IMR-90 (cell line): Measurements from ENCODE around the gene SPTY2D1. TPM values are rescaled to one million over a fixed set of nuclear protein-coding genes. Genes with fewer than 3 reads are reported as not detected.

Experiments used
- ATAC-seq: fragments of 200-7000 bp; cut with Tn5 transposase; 2 replicates; pipeline ENCODE4 v1.9.1; 2020; ENCODE audit warnings: low read depth, mild to moderate bottlenecking, moderate library complexity
- BruUV-seq: library from RNA; stranded (reverse); fragments of 400-500 nt; replicated peaks from 2 replicates; lab custom pipeline; 2021; lab: Mats Ljungman, UMichigan
- CTCF ChIA-PET: fragments of 300-600 bp; formaldehyde crosslinking; extraction: SDS; loops from one replicate; lab custom pipeline; 2021; ENCODE audit warnings: antibody characterized with exemption; lab: Yijun Ruan, JAX
- POLR2A ChIA-PET: fragments of 300-600 bp; sonication (Branson Sonifier 250); formaldehyde crosslinking; loops from one replicate; lab custom pipeline; 2022; ENCODE audit warnings: antibody characterized with exemption; ENCODE audit not compliant: unreplicated experiment; lab: Charles Lee
- DNase-seq: peaks from one replicate; pipeline ENCODE4 v3.0.0; 2013
- H2AFZ ChIP-seq: replicated peaks from 2 replicates; pipeline ENCODE3; 2013; ENCODE audit warnings: low read length, mild to moderate bottlenecking; ENCODE audit not compliant: poor library complexity
- H2AK5ac ChIP-seq: 2 replicates; pipeline ENCODE4 v1.6.1; 2013; ENCODE audit warnings: low read depth, low read length, inconsistent platforms
- H2AK9ac ChIP-seq: replicated peaks from 2 replicates; pipeline ENCODE3; 2013; ENCODE audit warnings: mild to moderate bottlenecking, low read depth, low read length, moderate library complexity; ENCODE audit not compliant: poor library complexity
- H2BK120ac ChIP-seq: 2 replicates; pipeline ENCODE4 v1.6.1; 2013; ENCODE audit warnings: low read depth, low read length, inconsistent platforms
- H2BK15ac ChIP-seq: 3 replicates; pipeline ENCODE4 v1.6.1; 2013; ENCODE audit warnings: low read depth, low read length, inconsistent platforms
- H2BK20ac ChIP-seq: 2 replicates; pipeline ENCODE4 v1.6.1; 2013; ENCODE audit warnings: low read depth, mild to moderate bottlenecking, inconsistent platforms, low read length, moderate library complexity
- H2BK5ac ChIP-seq: 2 replicates; pipeline ENCODE4 v1.6.1; 2013; ENCODE audit warnings: mild to moderate bottlenecking, low read depth, low read length, inconsistent platforms; ENCODE audit not compliant: poor library complexity, severe bottlenecking
- H3K14ac ChIP-seq: replicated peaks from 2 replicates; pipeline ENCODE4 v1.6.1; 2013; ENCODE audit warnings: low read depth, low read length, inconsistent platforms
- H3K18ac ChIP-seq: 2 replicates; pipeline ENCODE4 v1.6.1; 2013; ENCODE audit warnings: low read depth, low read length, control low read depth
- H3K23ac ChIP-seq: 2 replicates; pipeline ENCODE4 v1.6.1; 2013; ENCODE audit warnings: low read depth, low read length, inconsistent platforms
- H3K27ac ChIP-seq: 2 replicates; pipeline ENCODE4 v1.5.1; 2013; ENCODE audit warnings: mild to moderate bottlenecking, control low read depth, low read length; ENCODE audit not compliant: insufficient read depth
- H3K27me3 ChIP-seq: 2 replicates; pipeline ENCODE4 v1.6.1; 2013; ENCODE audit warnings: low read length; ENCODE audit not compliant: control insufficient read depth, insufficient read depth
- H3K36me3 ChIP-seq: 2 replicates; pipeline ENCODE4 v1.6.1; 2013; ENCODE audit warnings: low read length, mixed read lengths; ENCODE audit not compliant: control insufficient read depth, insufficient read depth
- H3K4ac ChIP-seq: 2 replicates; pipeline ENCODE4 v1.6.1; 2013; ENCODE audit warnings: low read depth, low read length, inconsistent platforms
- H3K4me1 ChIP-seq: 2 replicates; pipeline ENCODE4 v1.6.1; 2013; ENCODE audit warnings: low read length, mixed read lengths; ENCODE audit not compliant: control insufficient read depth, insufficient read depth
- H3K4me2 ChIP-seq: 2 replicates; pipeline ENCODE4 v1.6.1; 2013; ENCODE audit warnings: low read depth, mild to moderate bottlenecking, control low read depth, low read length, moderate library complexity
- H3K4me3 ChIP-seq: 2 replicates; pipeline ENCODE4 v1.5.1; 2013; ENCODE audit warnings: low read depth, mild to moderate bottlenecking, control low read depth, low read length, moderate library complexity; ENCODE audit not compliant: insufficient read depth
- H3K56ac ChIP-seq: 2 replicates; pipeline ENCODE4 v1.6.1; 2013; ENCODE audit warnings: low read length, inconsistent platforms; ENCODE audit not compliant: insufficient read depth; ENCODE audit errors: extremely low read depth
- H3K79me1 ChIP-seq, 2 experiments: 2 replicates each; pipeline ENCODE4 v1.6.1; 2013; ENCODE audit warnings: low read length in 2 of 2, inconsistent platforms in 1 of 2, low read depth in 1 of 2
- H3K9ac ChIP-seq: 2 replicates; pipeline ENCODE4 v1.6.1; 2013; ENCODE audit warnings: low read depth, low read length, control low read depth
- H3K9me1 ChIP-seq: 2 replicates; pipeline ENCODE4 v1.6.1; 2013; ENCODE audit warnings: low read length, inconsistent platforms; ENCODE audit not compliant: insufficient read depth
- H3K9me3 ChIP-seq: 2 replicates; pipeline ENCODE4 v1.6.1; 2013; ENCODE audit warnings: low read length; ENCODE audit not compliant: control insufficient read depth, insufficient read depth
- H4K20me1 ChIP-seq: 2 replicates; pipeline ENCODE4 v1.6.1; 2013; ENCODE audit warnings: low read length, inconsistent platforms; ENCODE audit not compliant: insufficient read depth
- H4K5ac ChIP-seq: 2 replicates; pipeline ENCODE4 v1.6.1; 2013; ENCODE audit warnings: mild to moderate bottlenecking, low read depth, low read length, control low read depth
- H4K8ac ChIP-seq, 2 experiments: 2 replicates each; pipeline ENCODE4 v1.6.1; 2013; ENCODE audit warnings: low read depth in 2 of 2, low read length in 2 of 2, control low read depth in 1 of 2, inconsistent platforms in 1 of 2
- H4K91ac ChIP-seq: 2 replicates; pipeline ENCODE4 v1.6.1; 2013; ENCODE audit warnings: low read depth, low read length, inconsistent platforms; ENCODE audit not compliant: insufficient read depth
- BHLHE40 ChIP-seq: fragments of 150-350 bp; IDR thresholded peaks from 2 replicates; pipeline ENCODE4 v1.6.1; 2016; ENCODE audit warnings: mild to moderate bottlenecking, low read depth, low read length
- CEBPB ChIP-seq: IDR thresholded peaks from 2 replicates; pipeline ENCODE4 v1.6.1; 2012; ENCODE audit warnings: low read depth, low read length, improper control_type of control experiment
- CHD1 ChIP-seq: IDR thresholded peaks from 2 replicates; pipeline ENCODE4 v1.6.1; 2012; ENCODE audit warnings: low read depth, low read length, improper control_type of control experiment
- CTCF ChIP-seq: conservative IDR thresholded peaks from 2 replicates; pipeline ENCODE4 v1.5.1; 2012; ENCODE audit warnings: mild to moderate bottlenecking, low read depth, low read length, improper control_type of control experiment
- ELK1 ChIP-seq: fragments of 150-350 bp; IDR thresholded peaks from 2 replicates; pipeline ENCODE4 v1.6.1; 2016; ENCODE audit warnings: low read depth, mild to moderate bottlenecking, low read length, moderate library complexity, borderline replicate concordance
- FOS ChIP-seq: fragments of 150-350 bp; IDR thresholded peaks from 2 replicates; pipeline ENCODE4 v1.6.1; 2016; ENCODE audit warnings: low read depth, low read length
- MAFK ChIP-seq: IDR thresholded peaks from 2 replicates; pipeline ENCODE4 v1.6.1; 2012; ENCODE audit warnings: low read depth, low read length, improper control_type of control experiment
- MAZ ChIP-seq: IDR thresholded peaks from 2 replicates; pipeline ENCODE4 v1.6.1; 2012; ENCODE audit warnings: low read depth, mild to moderate bottlenecking, low read length, improper control_type of control experiment, moderate library complexity, borderline replicate concordance
- MXI1 ChIP-seq: IDR thresholded peaks from 2 replicates; pipeline ENCODE4 v1.6.1; 2012; ENCODE audit warnings: low read depth, mild to moderate bottlenecking, low read length, moderate library complexity, borderline replicate concordance
- NFE2L2 ChIP-seq: fragments of 150-350 bp; IDR thresholded peaks from 2 replicates; pipeline ENCODE4 v1.6.1; 2016; ENCODE audit warnings: low read depth, mild to moderate bottlenecking, low read length
- POLR2A ChIP-seq: IDR thresholded peaks from 2 replicates; pipeline ENCODE4 v1.6.1; 2012; ENCODE audit warnings: mild to moderate bottlenecking, low read depth, low read length
- RAD21 ChIP-seq: IDR thresholded peaks from 2 replicates; pipeline ENCODE4 v1.6.1; 2012; ENCODE audit warnings: low read length, improper control_type of control experiment
- RCOR1 ChIP-seq: IDR thresholded peaks from 2 replicates; pipeline ENCODE4 v1.6.1; 2012; ENCODE audit warnings: mild to moderate bottlenecking, low read length, improper control_type of control experiment; ENCODE audit not compliant: insufficient replicate concordance
- RFX5 ChIP-seq: IDR thresholded peaks from 2 replicates; pipeline ENCODE4 v1.8.0; 2012; ENCODE audit warnings: low read depth, mild to moderate bottlenecking, low read length, moderate library complexity
- SMC3 ChIP-seq: fragments of 150-350 bp; IDR thresholded peaks from 2 replicates; pipeline ENCODE4 v1.6.1; 2016; ENCODE audit warnings: low read depth, mild to moderate bottlenecking, antibody characterized with exemption, low read length, moderate library complexity
- USF2 ChIP-seq: fragments of 150-350 bp; IDR thresholded peaks from 2 replicates; pipeline ENCODE4 v1.6.1; 2017; ENCODE audit warnings: mild to moderate bottlenecking, antibody characterized with exemption, low read length, low read depth
- WGBS, 2 experiments: methylation state at CpG; one replicate each; pipeline versions ENCODE4 v1.1.5 to v1.1.7; 2013; ENCODE audit warnings: missing lambda C conversion rate in 2 of 2; ENCODE audit not compliant: insufficient read length in 1 of 2; ENCODE audit errors: extremely low coverage in 2 of 2; 5-methylcytosine and 5-hydroxymethylcytosine counted together
- dilution Hi-C: fragments of 300-500 bp; cut with HindIII; formaldehyde crosslinking; loops from one replicate; pipeline ENCODE4 v1.14.3; 2018; ENCODE audit warnings: low sequenced_read_pairs; ENCODE audit not compliant: unreplicated experiment
- in situ Hi-C: fragments of 300-500 bp; cut with MboI; formaldehyde crosslinking; loops from 3 replicates; pipeline ENCODE4 v1.14.3; 2019; ENCODE audit warnings: low sequenced_read_pairs, inconsistent platforms, mixed read lengths
- intact Hi-C: fragments of 100-400 bp; cut with micrococcal nuclease; formaldehyde crosslinking; loops from 2 replicates; pipeline ENCODE4 v1.10.0; 2022
- polyA plus RNA-seq, 3 experiments: library from polyadenylated mRNA; depleted of rRNA; stranded (reverse); fragments of >200 nt; gene quantifications; 2 replicates each; pipeline ENCODE4 v1.2.3, GENCODE V29; 2012; ENCODE audit warnings: low replicate concordance in 1 of 3
- total RNA-seq: library from RNA; depleted of rRNA; stranded (reverse); fragments of >200 nt; gene quantifications from 2 replicates; pipeline ENCODE4 v1.2.3, GENCODE V29; 2012

Gene SPTY2D1
- total and polyA plus RNA-seq, 2 of the 4 experiments (the other 2 are of a cell fraction): 10.3 to 36.6 TPM

- dilution Hi-C loops (no loop called here), intact Hi-C loops (no loop called here), in situ Hi-C loops (no loop called here)
- Histone ChIP-seq H4K5ac (no peak overlapping the region), H3K36me3 (no peaks in the 10 kb centered on the region), H4K20me1 (no peaks in the 10 kb centered on the region), H3K4me2 (no peak overlapping the region), H2AFZ (no peak overlapping the region), H2BK15ac (no peak overlapping the region), H2BK120ac (no peak overlapping the region), H3K79me1 (no peaks in the 10 kb centered on the region), H2BK5ac (no peak overlapping the region), H4K8ac (no peak overlapping the region), H3K9me1 (no peaks in the 10 kb centered on the region), H3K14ac (no peak overlapping the region), H3K4me3 (no peak overlapping the region), H3K27ac (no peak overlapping the region), H2AK9ac (no peak overlapping the region), H3K4me1 (no peaks in the 10 kb centered on the region), H3K9ac (no peak overlapping the region), H3K4ac (no peak overlapping the region), H4K91ac (no peak overlapping the region), H2AK5ac (no peak overlapping the region), H3K23ac (no peak overlapping the region), H3K18ac (no peak overlapping the region), H2BK20ac (no peak overlapping the region), H3K9me3 (no peaks in the 10 kb centered on the region), H3K27me3 (peaks cover 4% of the 10 kb centered on the region), H3K56ac (no peak overlapping the region)
- no CpG with 5 or more reads among the region's 3 CpGs for WGBS, 2 experiments
- ATAC-seq: no peak
- DNase-seq: no peak
- no TSS peak for BruUV-seq
- ChIA-PET POLR2A (no interaction called here), CTCF (no interaction called here)
- no peak for TF ChIP-seq CEBPB
- TF ChIP-seq BHLHE40: no peak
- no peak for TF ChIP-seq FOS
- TF ChIP-seq CHD1: no peak
- no peak for TF ChIP-seq RCOR1
- TF ChIP-seq USF2: no peak
- TF ChIP-seq RFX5: no peak
- TF ChIP-seq ELK1: no peak
- no peak for TF ChIP-seq MAFK
- no peak for TF ChIP-seq NFE2L2
- no peak for TF ChIP-seq CTCF
- no peak for TF ChIP-seq SMC3
- TF ChIP-seq MAZ: no peak
- no peak for TF ChIP-seq POLR2A
- TF ChIP-seq RAD21: no peak
- TF ChIP-seq MXI1: no peak
Observed at GRCh38 chr11:18682466-18682865, 48.3 kb upstream of the SPTY2D1 start.
